K562 treated with DMSO at 1 percent for 48 hours (cell line): ENCODE data around the gene HAPLN2. TPM values are rescaled to one million over a fixed set of nuclear protein-coding genes. Genes with fewer than 3 reads are reported as not detected.

Experiments used
- total RNA-seq: library from RNA; unstranded; fragments of 300-600 nt; gene quantifications from 2 replicates; pipeline ENCODE4 v1.2.3, GENCODE V29; 2022; ENCODE audit warnings: low replicate concordance; ENCODE audit errors: extremely low read depth

Gene HAPLN2
- total RNA-seq = not detected in 2 replicates

DNA sequence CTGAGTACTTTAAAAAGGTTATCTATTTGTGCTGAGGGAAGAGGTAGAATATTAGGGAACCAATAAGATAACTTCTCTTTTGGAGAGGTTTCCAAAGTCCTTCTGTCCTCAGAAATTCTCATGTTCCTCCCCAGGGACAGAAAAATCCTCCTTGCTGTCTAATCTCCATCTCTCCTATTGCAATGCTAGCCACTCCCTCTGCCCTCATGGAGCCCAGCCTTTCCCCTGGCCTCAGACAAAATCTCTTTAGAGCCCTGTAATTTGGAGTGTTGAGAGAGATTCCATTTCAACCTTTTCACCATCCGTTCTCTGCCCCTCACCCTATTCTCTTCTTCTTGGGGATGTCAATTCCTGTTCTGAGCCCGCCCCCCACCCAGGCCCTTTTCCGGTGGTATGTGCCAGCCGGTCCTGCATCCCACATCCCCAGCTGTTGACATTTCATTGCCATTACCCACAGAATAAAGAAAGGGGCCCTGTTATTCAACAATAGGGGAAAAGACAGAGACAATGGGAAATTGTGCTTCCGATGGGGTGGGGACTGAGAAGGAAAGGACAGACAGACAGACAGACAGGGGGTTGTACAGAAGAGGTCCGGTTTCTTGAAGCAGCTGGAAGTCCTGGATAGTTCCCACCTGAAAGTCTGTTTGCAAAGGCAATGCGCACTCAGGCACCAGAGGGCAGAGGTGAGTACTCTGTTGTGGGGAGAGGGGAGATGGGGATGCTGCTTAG lies at the start of gene HAPLN2:
Gene HAPLN2 (plus strand): TSS at position 563 of the 729 bp plus-strand sequence. CDS start 4,076 bp downstream, outside the sequence.

DNA sequence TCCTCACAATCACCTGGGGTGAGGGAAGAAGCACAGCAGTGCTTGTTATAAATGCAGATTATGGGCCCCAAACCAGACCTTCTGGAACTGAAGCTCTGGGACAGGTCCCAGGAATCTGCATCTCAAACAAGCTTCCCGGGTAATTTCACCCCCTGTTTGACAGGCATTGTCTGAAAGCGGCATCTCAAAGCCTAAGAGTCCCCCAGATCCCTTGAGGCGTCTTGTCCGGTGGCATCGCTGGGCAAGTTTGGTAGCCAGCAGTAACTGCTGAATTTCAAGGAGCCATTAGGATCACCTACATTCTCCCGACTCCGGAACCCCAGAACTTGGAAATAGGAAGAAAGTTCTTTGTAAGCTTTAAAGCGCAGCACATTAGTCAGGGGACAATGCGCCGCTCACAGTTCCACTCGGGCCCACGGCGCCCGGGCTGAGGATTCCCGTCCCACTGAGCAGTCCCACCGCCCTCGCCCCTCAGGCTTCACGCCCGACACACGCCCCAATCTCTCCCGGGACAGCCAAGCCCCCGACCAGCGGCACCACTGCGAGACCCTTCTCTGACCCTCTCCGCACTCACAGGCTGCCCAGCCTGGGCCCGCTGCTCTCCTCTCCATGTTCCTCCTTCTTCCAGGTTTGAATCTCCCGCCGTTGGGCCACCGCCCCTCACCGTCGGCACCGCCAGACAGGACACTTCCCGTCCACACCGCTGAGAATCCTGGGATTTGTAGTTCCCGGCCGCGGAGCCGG lies 47.1 kb upstream of the HAPLN2 start, which contains the start of gene IQGAP3:
Gene IQGAP3 (minus strand): TSS at position 647 of the 744 bp plus-strand sequence. CDS start 36 bp downstream, at position 611.

GRCh38 chr1:156579472-156579871 lies 39.7 kb upstream of the HAPLN2 start, which contains the start of gene TTC24:
TTC24 (plus strand) TSS chr1:156579723; CDS start chr1:156581365, 1,642 bp downstream.

GRCh38 chr1:156591432-156592157 lies 27.6 kb upstream of the HAPLN2 start, which contains the start of gene NAXE:
NAXE (plus strand) TSS chr1:156591776; CDS start chr1:156591805, 29 bp downstream.

DNA sequence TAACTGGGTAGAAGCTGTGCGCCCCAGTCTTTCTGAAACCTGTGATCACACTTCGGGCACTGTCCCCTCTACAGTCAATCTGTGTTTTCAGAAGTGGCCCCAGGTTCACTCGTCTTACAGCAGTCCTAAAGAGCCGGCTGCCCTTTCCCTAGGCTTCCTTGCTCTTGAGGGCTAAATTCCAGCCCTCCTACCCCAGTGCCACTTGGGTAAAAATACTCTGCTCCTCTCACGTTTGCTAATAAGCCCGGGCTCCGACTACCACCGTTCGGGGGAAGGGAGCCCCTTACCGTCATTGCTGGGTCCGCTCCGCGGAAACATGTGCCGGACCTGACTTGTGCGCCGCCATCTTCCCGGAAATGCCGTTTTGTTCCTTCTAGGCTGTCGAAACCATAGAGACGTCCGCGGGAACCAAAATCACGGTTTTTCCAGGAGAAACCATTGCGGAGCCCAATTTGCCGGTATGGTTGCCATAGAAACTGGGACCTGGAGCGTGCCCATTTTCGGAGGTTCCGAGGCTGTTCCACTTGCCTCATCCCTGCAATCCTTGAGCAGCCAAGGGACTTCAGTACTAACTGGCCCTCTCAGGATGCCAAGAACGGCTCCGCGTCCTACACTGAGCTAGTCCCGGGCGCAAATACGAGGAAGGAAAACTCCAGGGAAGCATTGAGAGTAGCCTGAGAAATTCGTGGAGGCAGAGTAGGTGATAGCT lies 17.9 kb upstream of the HAPLN2 start, which contains the start of gene GPATCH4:
Gene GPATCH4 (minus strand): TSS at position 358 of the 709 bp plus-strand sequence.

DNA sequence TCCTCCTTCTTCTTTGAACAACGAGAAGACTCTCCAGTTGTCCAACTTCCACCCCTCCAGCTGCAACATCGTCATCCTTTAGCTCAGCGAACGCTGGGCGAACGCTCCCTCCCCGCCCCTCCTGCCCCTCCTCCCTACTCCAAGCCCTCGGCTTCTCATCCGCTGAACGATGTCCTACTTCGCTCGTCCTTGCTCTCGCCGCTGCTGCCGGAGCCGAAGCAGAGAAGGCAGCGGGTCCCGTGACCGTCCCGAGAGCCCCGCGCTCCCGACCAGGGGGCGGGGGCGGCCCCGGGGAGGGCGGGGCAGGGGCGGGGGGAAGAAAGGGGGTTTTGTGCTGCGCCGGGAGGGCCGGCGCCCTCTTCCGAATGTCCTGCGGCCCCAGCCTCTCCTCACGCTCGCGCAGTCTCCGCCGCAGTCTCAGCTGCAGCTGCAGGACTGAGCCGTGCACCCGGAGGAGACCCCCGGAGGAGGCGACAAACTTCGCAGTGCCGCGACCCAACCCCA lies 22.6 kb downstream of the HAPLN2 start, which contains the start of gene BCAN:
Gene BCAN (plus strand): TSS at position 357 of the 504 bp plus-strand sequence. CDS start 3,938 bp downstream, outside the sequence.

Other genes starting within 250 kb of the HAPLN2 start
- not detected in 2 replicates for gene MEF2D, start 118.6 kb upstream of the HAPLN2 start, total RNA-seq
- not detected in 2 replicates for gene IQGAP3, start 46.9 kb upstream of the HAPLN2 start, total RNA-seq
- gene TTC24, start 39.7 kb upstream of the HAPLN2 start, total RNA-seq = not detected in 2 replicates
- gene NAXE, start 27.6 kb upstream of the HAPLN2 start, total RNA-seq = not detected in 2 replicates
- not detected in 2 replicates for gene GPATCH4, start 17.9 kb upstream of the HAPLN2 start, total RNA-seq
- gene BCAN, start 22.7 kb downstream of the HAPLN2 start, total RNA-seq = not detected in 2 replicates
- gene NES, start 58.0 kb downstream of the HAPLN2 start, total RNA-seq = not detected in 2 replicates
- gene CRABP2, start 86.2 kb downstream of the HAPLN2 start, total RNA-seq = not detected in 2 replicates
- gene METTL25B, start 109.1 kb downstream of the HAPLN2 start, total RNA-seq = not detected in 2 replicates
- gene ISG20L2, start 109.4 kb downstream of the HAPLN2 start, total RNA-seq = not detected in 2 replicates
- gene MRPL24, start 121.7 kb downstream of the HAPLN2 start, total RNA-seq = not detected in 2 replicates
- not detected in 2 replicates for gene HDGF, start 132.3 kb downstream of the HAPLN2 start, total RNA-seq
- gene PRCC, start 148.1 kb downstream of the HAPLN2 start, total RNA-seq = not detected in 2 replicates
- not detected in 2 replicates for gene SH2D2A, start 197.4 kb downstream of the HAPLN2 start, total RNA-seq
- not detected in 2 replicates for gene INSRR, start 239.7 kb downstream of the HAPLN2 start, total RNA-seq
- gene NTRK1, start 241.4 kb downstream of the HAPLN2 start, total RNA-seq = not detected in 2 replicates